Activated naive CD8-positive, alpha-beta T cell (primary cell): Measurements from ENCODE around the gene HIP1R.
A peak's percentile ranks its signal among the peaks of the same experiment; 100 is the strongest.

Experiments
- H3K27ac Mint-ChIP-seq: one replicate; pipeline ENCODE4 v1.8.0; 2021; ENCODE audit warnings: mixed read lengths
- H3K27me3 Mint-ChIP-seq: one replicate; pipeline ENCODE4 v1.8.0; 2021; ENCODE audit warnings: mixed read lengths
- H3K36me3 Mint-ChIP-seq: one replicate; pipeline ENCODE4 v1.8.0; 2021; ENCODE audit warnings: mixed read lengths
- H3K4me1 Mint-ChIP-seq: one replicate; pipeline ENCODE4 v1.8.0; 2021; ENCODE audit warnings: low read depth, mixed read lengths
- H3K4me3 Mint-ChIP-seq: one replicate; pipeline ENCODE4 v1.8.0; 2021; ENCODE audit warnings: mild to moderate bottlenecking, mixed read lengths
- H3K9me3 Mint-ChIP-seq: one replicate; pipeline ENCODE4 v1.8.0; 2021; ENCODE audit warnings: low read depth, mixed read lengths

Gene HIP1R

DNA sequence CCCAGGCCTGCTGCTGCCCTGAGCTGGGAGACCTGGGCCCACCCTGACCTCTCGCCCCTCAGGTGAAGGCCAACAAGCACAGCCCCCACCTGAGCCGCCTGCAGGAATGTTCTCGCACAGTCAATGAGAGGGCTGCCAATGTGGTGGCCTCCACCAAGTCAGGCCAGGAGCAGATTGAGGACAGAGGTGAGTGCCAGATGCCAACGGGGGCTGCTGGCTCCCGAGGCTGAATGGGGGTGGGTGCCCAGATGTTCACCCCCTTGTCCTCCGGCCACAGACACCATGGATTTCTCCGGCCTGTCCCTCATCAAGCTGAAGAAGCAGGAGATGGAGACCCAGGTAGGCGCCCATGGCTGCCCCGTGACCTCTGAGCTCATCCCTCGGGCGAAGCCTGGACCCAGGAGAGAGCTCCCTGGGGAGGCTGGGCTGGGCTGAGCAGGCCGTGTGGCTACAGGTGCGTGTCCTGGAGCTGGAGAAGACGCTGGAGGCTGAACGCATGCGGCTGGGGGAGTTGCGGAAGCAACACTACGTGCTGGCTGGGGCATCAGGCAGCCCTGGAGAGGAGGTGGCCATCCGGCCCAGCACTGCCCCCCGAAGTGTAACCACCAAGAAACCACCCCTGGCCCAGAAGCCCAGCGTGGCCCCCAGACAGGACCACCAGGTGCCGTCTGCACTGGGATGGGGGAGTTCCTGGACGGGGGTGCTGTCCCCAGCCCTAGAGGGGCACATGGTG lies 25.8 kb downstream of the HIP1R start:
- H3K4me3 Mint-ChIP-seq = no peak overlapping the region
- H3K27ac Mint-ChIP-seq = no peak overlapping the region
- H3K9me3 Mint-ChIP-seq = no peaks in the 10 kb centered on the region
- H3K27me3 Mint-ChIP-seq = no peaks in the 10 kb centered on the region
- peaks cover 2% of the 10 kb centered on the region for H3K4me1 Mint-ChIP-seq
- no peaks in the 10 kb centered on the region for H3K36me3 Mint-ChIP-seq

GRCh38 chr12:122861587-122861970 lies 26.3 kb downstream of the HIP1R start:
- Mint-ChIP-seq H3K27me3 (no peaks in the 10 kb centered on the region), H3K36me3 (no peaks in the 10 kb centered on the region), H3K27ac (no peak overlapping the region), H3K4me1 (peaks cover 2% of the 10 kb centered on the region), H3K4me3 (no peak overlapping the region), H3K9me3 (no peaks in the 10 kb centered on the region)

GRCh38 chr12:122862110-122862634 lies 26.9 kb downstream of the HIP1R start:
- Mint-ChIP-seq H3K27ac (no peak overlapping the region), H3K9me3 (no peaks in the 10 kb centered on the region), H3K4me1 (peaks cover 2% of the 10 kb centered on the region), H3K27me3 (no peaks in the 10 kb centered on the region), H3K36me3 (no peaks in the 10 kb centered on the region), H3K4me3 (no peak overlapping the region)

GRCh38 chr12:122862872-122863701 lies 27.8 kb downstream of the HIP1R start:
- Mint-ChIP-seq H3K27ac (no peak overlapping the region), H3K4me3 (no peak overlapping the region), H3K4me1 (peaks cover 2% of the 10 kb centered on the region), H3K36me3 (no peaks in the 10 kb centered on the region), H3K27me3 (no peaks in the 10 kb centered on the region), H3K9me3 (no peaks in the 10 kb centered on the region)

- Mint-ChIP-seq H3K27me3 (no peaks in the 10 kb centered on the region), H3K4me3 (no peak overlapping the region), H3K9me3 (no peaks in the 10 kb centered on the region), H3K4me1 (peaks cover 7% of the 10 kb centered on the region), H3K27ac (peak overlapping the region; percentile 41), H3K36me3 (peaks cover 9% of the 10 kb centered on the region)
Observed at GRCh38 chr12:122864894-122865253, 29.6 kb downstream of the HIP1R start.

DNA sequence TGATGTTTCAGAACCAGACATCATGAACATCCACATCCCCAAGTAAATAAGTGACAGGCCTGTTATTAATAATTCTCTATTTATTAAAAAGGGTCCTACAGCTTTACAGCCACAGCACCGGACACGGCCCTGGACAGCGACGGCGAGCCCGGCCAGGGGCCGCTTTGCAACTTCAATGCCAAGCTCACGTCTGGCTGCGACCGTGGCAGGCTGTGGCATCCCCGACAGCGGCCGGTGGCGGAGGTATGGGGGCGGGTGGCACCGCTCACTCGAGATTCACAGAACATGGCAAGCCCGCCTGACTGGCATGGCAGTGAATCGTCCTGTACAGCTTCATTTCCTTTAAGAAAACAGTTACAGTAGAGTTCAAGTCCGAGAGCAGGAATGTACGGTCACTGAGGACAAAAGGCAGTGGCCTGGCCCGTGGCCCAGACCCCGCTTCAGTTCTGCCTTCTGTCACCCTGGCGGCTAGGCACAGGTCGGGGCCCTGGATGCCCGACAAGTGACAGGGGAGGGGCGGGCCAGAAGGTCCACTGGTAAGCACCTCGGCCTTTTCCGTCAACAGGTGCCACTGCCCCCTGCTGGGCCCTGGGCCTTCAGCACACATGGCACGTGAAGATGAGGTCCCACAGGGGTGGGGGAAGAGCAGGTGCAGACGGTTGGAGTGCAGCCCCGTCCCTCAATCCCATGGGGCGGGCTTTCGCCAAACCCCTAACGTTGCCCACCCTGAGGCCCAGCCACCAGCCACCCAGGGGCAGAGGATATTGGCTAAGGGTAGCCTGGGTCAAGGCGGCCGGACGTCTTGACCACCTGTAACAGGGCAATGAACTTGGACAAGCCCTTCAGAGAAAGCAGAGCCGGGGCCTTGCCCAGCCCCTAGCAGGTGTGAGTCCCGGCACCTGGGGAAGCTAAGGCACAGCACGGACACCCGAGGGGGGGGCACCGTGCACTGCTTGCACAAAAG lies 30.3 kb downstream of the HIP1R start:
- no peaks in the 10 kb centered on the region for H3K27me3 Mint-ChIP-seq
- peak overlapping the region; percentile 41 for H3K27ac Mint-ChIP-seq
- H3K4me1 Mint-ChIP-seq = peaks cover 8% of the 10 kb centered on the region
- no peaks in the 10 kb centered on the region for H3K9me3 Mint-ChIP-seq
- H3K36me3 Mint-ChIP-seq = peaks cover 9% of the 10 kb centered on the region
- no peak overlapping the region for H3K4me3 Mint-ChIP-seq

DNA sequence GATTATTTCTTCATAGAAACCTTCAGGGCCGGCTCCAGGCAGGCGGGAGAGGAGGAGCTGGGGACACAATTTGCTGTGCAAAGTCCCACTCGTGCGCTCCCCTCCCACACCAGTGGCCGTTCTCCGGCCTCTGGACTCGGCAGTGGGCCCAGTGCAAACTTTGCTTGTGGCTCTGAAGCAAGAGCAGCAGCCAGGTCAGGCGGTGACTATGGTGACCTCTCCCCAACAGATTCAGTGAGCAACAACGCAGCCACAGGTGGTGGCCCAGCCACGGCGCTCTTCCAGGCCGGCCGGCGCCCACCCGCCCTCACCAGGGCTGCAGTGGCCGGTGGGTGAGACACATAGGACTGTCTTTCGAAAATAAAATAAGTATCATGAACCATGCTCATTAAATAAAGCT lies 31.1 kb downstream of the HIP1R start:
- Mint-ChIP-seq H3K27me3 (no peaks in the 10 kb centered on the region), H3K27ac (no peak overlapping the region), H3K9me3 (no peaks in the 10 kb centered on the region), H3K4me1 (peaks cover 16% of the 10 kb centered on the region), H3K36me3 (peaks cover 11% of the 10 kb centered on the region), H3K4me3 (no peak overlapping the region)

- Mint-ChIP-seq H3K27ac (no peak overlapping the region), H3K36me3 (peaks cover 11% of the 10 kb centered on the region)
Observed at GRCh38 chr12:122866950-122867607, 31.8 kb downstream of the HIP1R start.

DNA sequence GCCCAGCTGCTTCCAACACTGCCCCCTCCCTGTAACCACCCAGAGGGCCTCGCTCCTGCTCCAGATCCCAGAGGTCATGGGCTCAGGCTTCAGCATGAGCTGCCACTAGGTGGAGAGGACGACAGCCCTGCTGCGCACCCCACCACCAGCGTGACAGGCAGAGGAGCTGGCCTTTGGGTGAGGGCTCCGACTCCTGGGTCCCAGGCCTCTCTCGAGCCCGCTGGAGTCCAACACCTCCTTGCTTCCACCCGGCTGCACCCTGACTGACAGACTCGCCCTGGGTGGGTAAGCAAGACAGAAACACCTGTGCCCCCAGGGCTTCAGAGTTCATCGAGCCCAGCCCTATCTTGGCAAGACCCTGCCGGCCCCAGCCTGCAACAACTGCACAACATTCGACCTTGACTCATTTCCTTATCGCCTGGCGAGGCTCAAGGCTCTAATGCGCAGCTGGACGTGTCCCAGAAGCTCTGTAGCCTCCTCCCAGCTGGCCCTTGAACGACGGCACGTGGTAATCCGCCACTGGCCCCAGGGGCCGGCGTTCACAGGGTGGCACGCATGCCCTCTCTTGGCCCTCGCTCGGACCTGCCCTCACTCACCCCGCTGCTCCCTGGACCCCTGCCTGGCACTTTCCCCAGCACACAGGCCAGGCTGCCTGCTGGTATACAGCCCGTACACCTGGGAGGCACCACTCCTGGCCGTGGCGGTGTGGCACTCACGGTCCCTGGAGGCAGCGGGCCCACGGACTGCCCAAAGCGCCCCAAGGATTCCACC lies 32.6 kb downstream of the HIP1R start:
- Mint-ChIP-seq H3K4me3 (no peak overlapping the region), H3K36me3 (peaks cover 11% of the 10 kb centered on the region), H3K27ac (no peak overlapping the region), H3K9me3 (no peaks in the 10 kb centered on the region), H3K27me3 (no peaks in the 10 kb centered on the region), H3K4me1 (peaks cover 31% of the 10 kb centered on the region)

More at GRCh38 chr12:122866950-122867607, 31.8 kb downstream of the HIP1R start:
- no peaks in the 10 kb centered on the region for H3K9me3 Mint-ChIP-seq
- no peak overlapping the region for H3K4me3 Mint-ChIP-seq
- H3K27me3 Mint-ChIP-seq = no peaks in the 10 kb centered on the region
- H3K4me1 Mint-ChIP-seq = peaks cover 23% of the 10 kb centered on the region

GRCh38 chr12:122868471-122869177 lies 33.4 kb downstream of the HIP1R start:
- peaks cover 11% of the 10 kb centered on the region for H3K36me3 Mint-ChIP-seq
- H3K27me3 Mint-ChIP-seq = no peaks in the 10 kb centered on the region
- H3K9me3 Mint-ChIP-seq = no peaks in the 10 kb centered on the region
- H3K27ac Mint-ChIP-seq = peak overlapping the region; percentile 46
- no peak overlapping the region for H3K4me3 Mint-ChIP-seq
- H3K4me1 Mint-ChIP-seq = peaks cover 38% of the 10 kb centered on the region

- no peak overlapping the region for H3K27ac Mint-ChIP-seq
- H3K4me3 Mint-ChIP-seq = no peak overlapping the region
- no peaks in the 10 kb centered on the region for H3K9me3 Mint-ChIP-seq
- peaks cover 45% of the 10 kb centered on the region for H3K4me1 Mint-ChIP-seq
- H3K36me3 Mint-ChIP-seq = peaks cover 11% of the 10 kb centered on the region
- H3K27me3 Mint-ChIP-seq = no peaks in the 10 kb centered on the region
Observed at GRCh38 chr12:122869207-122869973, 34.1 kb downstream of the HIP1R start.

GRCh38 chr12:122870163-122870842 lies 35.0 kb downstream of the HIP1R start:
- H3K4me1 Mint-ChIP-seq = peaks cover 49% of the 10 kb centered on the region
- peaks cover 11% of the 10 kb centered on the region for H3K36me3 Mint-ChIP-seq
- no peak overlapping the region for H3K4me3 Mint-ChIP-seq
- H3K27me3 Mint-ChIP-seq = no peaks in the 10 kb centered on the region
- H3K9me3 Mint-ChIP-seq = no peaks in the 10 kb centered on the region
- no peak overlapping the region for H3K27ac Mint-ChIP-seq
